ENCODE data around the gene INHA. TPM values are rescaled to one million over a fixed set of nuclear protein-coding genes. Genes with fewer than 3 reads are reported as not detected.
A peak's percentile ranks its signal among the peaks of the same experiment; 100 is the strongest.

The INHA gene
- total RNA-seq, 1 donor from 2014 or later = not detected

- no peak for DNase-seq (ENCODE audit: low spot score)
- Mint-ChIP-seq H3K36me3 (ENCODE audit: low read depth, unreplicated experiment) (peaks cover 10% of the 10 kb centered on the region), H3K27me3 (ENCODE audit: unreplicated experiment) (peaks cover 21% of the 10 kb centered on the region), H3K4me3 (ENCODE audit: unreplicated experiment) (no peak overlapping the region), H3K4me1 (ENCODE audit: unreplicated experiment) (peaks cover 11% of the 10 kb centered on the region), H3K27ac (ENCODE audit: unreplicated experiment) (no peak overlapping the region), H3K9me3 (ENCODE audit: unreplicated experiment) (no peaks in the 10 kb centered on the region)
- no peak for TF ChIP-seq CTCF (IDR thresholded peaks at IDR 0.05; ENCODE audit: unreplicated experiment)
Observed at GRCh38 chr2:219557791-219558785, 14.0 kb upstream of the INHA start.

- Mint-ChIP-seq H3K27ac (ENCODE audit: unreplicated experiment) (no peak overlapping the region), H3K36me3 (ENCODE audit: low read depth, unreplicated experiment) (peaks cover 13% of the 10 kb centered on the region), H3K27me3 (ENCODE audit: unreplicated experiment) (peaks cover 18% of the 10 kb centered on the region), H3K4me3 (ENCODE audit: unreplicated experiment) (no peak overlapping the region), H3K4me1 (ENCODE audit: unreplicated experiment) (peaks cover 11% of the 10 kb centered on the region), H3K9me3 (ENCODE audit: unreplicated experiment) (no peaks in the 10 kb centered on the region)
- DNase-seq (ENCODE audit: low spot score) = no peak
- no peak for TF ChIP-seq CTCF (IDR thresholded peaks at IDR 0.05; ENCODE audit: unreplicated experiment)
Observed at GRCh38 chr2:219559156-219559915, 12.8 kb upstream of the INHA start.

- Mint-ChIP-seq H3K27ac (ENCODE audit: unreplicated experiment) (no peak overlapping the region), H3K4me3 (ENCODE audit: unreplicated experiment) (no peak overlapping the region), H3K27me3 (ENCODE audit: unreplicated experiment) (peaks cover 19% of the 10 kb centered on the region), H3K36me3 (ENCODE audit: low read depth, unreplicated experiment) (peaks cover 16% of the 10 kb centered on the region), H3K9me3 (ENCODE audit: unreplicated experiment) (no peaks in the 10 kb centered on the region), H3K4me1 (ENCODE audit: unreplicated experiment) (peaks cover 11% of the 10 kb centered on the region)
- peak; percentile 87 for TF ChIP-seq CTCF (IDR thresholded peaks at IDR 0.05; ENCODE audit: unreplicated experiment)
- DNase-seq (ENCODE audit: low spot score) = no peak
Observed at GRCh38 chr2:219560037-219560892, 11.8 kb upstream of the INHA start.

GRCh38 chr2:219560893-219561178 is 11.3 kb upstream of the INHA start:
- Mint-ChIP-seq H3K36me3 (ENCODE audit: low read depth, unreplicated experiment) (peaks cover 16% of the 10 kb centered on the region), H3K9me3 (ENCODE audit: unreplicated experiment) (no peaks in the 10 kb centered on the region), H3K27ac (ENCODE audit: unreplicated experiment) (no peak overlapping the region), H3K4me3 (ENCODE audit: unreplicated experiment) (no peak overlapping the region), H3K27me3 (ENCODE audit: unreplicated experiment) (peaks cover 18% of the 10 kb centered on the region), H3K4me1 (ENCODE audit: unreplicated experiment) (peaks cover 11% of the 10 kb centered on the region)
- no peak for TF ChIP-seq CTCF (IDR thresholded peaks at IDR 0.05; ENCODE audit: unreplicated experiment)
- DNase-seq (ENCODE audit: low spot score) = no peak

All from endothelial cell (in vitro differentiated cells).